ENCODE data around the gene CORO1C.
"Not testable (repeated sequence)": the region's sequence is repeated elsewhere in the genome, so short reads cannot be mapped to it uniquely, and the experiment has no call there.

The CORO1C gene

GRCh38 chr12:108665608-108666202 is 65.6 kb downstream of the CORO1C start:
- Histone ChIP-seq H3K9me3 (ENCODE audit: insufficient read depth, low read length, severe bottlenecking) (no peaks in the 10 kb centered on the region), H3K4me3 (ENCODE audit: low read depth in 1 of 2, low read length in 2 of 2) (no peak overlapping the region), H3K9ac (ENCODE audit: low read depth, low read length) (no peak overlapping the region), H4K20me1 (ENCODE audit: insufficient read depth, low read length) (0 out of 2 replicates have a peak, but pooled peaks cover 3% of the 10 kb centered on the region), H3K4me1 (ENCODE audit: insufficient read depth, low read length) (peaks cover 13% of the 10 kb centered on the region), H3K27ac (ENCODE audit: low read length) (peak overlapping the region; percentile 32; the same call in 1 of the 2 replicates), H3K36me3 (ENCODE audit: insufficient read depth, low read length) (peaks cover 14% of the 10 kb centered on the region), H3K4me2 (ENCODE audit: insufficient read depth, low read length) (no peak overlapping the region), H2AFZ (ENCODE audit: low read depth, low read length) (no peak overlapping the region), H3K79me2 (ENCODE audit: insufficient read depth, low read length) (peaks cover 25% of the 10 kb centered on the region), H3K27me3 (ENCODE audit: insufficient read depth, low read length, poor library complexity) (no peaks in the 10 kb centered on the region)
- DNase-seq = no peak
- TF ChIP-seq CTCF (IDR thresholded peaks at IDR 0.05; ENCODE audit: borderline replicate concordance, extremely low read depth, low read length, poor library complexity, severe bottlenecking) = no peak
- TF ChIP-seq EZH2 (IDR thresholded peaks at IDR 0.05; ENCODE audit: borderline replicate concordance, low read depth, low read length, severe bottlenecking) = no peak
- ATAC-seq (ENCODE audit: insufficient read depth, low read depth) = no peak

GRCh38 chr12:108664338-108665258 is 66.7 kb downstream of the CORO1C start:
- H3K79me2 ChIP-seq (ENCODE audit: insufficient read depth, low read length) = peaks cover 20% of the 10 kb centered on the region
- TF ChIP-seq EZH2 (IDR thresholded peaks at IDR 0.05; ENCODE audit: borderline replicate concordance, low read depth, low read length, severe bottlenecking) (no peak), CTCF (IDR thresholded peaks at IDR 0.05; ENCODE audit: borderline replicate concordance, extremely low read depth, low read length, poor library complexity, severe bottlenecking) (peak; percentile 97)
- H4K20me1 ChIP-seq (ENCODE audit: insufficient read depth, low read length) = no peaks in the 10 kb centered on the region
- H3K4me2 ChIP-seq (ENCODE audit: insufficient read depth, low read length) = no peak overlapping the region; the same call in 1 of the 2 replicates
- no peak overlapping the region; the same call in 1 of the 2 replicates for H2AFZ ChIP-seq (ENCODE audit: low read depth, low read length)
- DNase-seq = peak; percentile 87
- no peaks in the 10 kb centered on the region for H3K9me3 ChIP-seq (ENCODE audit: insufficient read depth, low read length, severe bottlenecking)
- peak; percentile 100 for ATAC-seq (ENCODE audit: insufficient read depth, low read depth)
- peaks cover 14% of the 10 kb centered on the region for H3K36me3 ChIP-seq (ENCODE audit: insufficient read depth, low read length)
- no peak overlapping the region for H3K4me3 ChIP-seq (ENCODE audit: low read depth in 1 of 2, low read length in 2 of 2)
- no peaks in the 10 kb centered on the region for H3K27me3 ChIP-seq (ENCODE audit: insufficient read depth, low read length, poor library complexity)
- peak overlapping the region; percentile 48 for H3K27ac ChIP-seq (ENCODE audit: low read length)
- H3K4me1 ChIP-seq (ENCODE audit: insufficient read depth, low read length) = peaks cover 13% of the 10 kb centered on the region
- peak overlapping the region; percentile 4; the same call in 1 of the 2 replicates for H3K9ac ChIP-seq (ENCODE audit: low read depth, low read length)

- no peaks in the 10 kb centered on the region for H3K9me3 ChIP-seq (ENCODE audit: insufficient read depth, low read length, severe bottlenecking)
- H3K27me3 ChIP-seq (ENCODE audit: insufficient read depth, low read length, poor library complexity) = no peaks in the 10 kb centered on the region
- H3K4me2 ChIP-seq (ENCODE audit: insufficient read depth, low read length) = no peak overlapping the region
- ATAC-seq (ENCODE audit: insufficient read depth, low read depth) = no peak
- no peak for DNase-seq
- TF ChIP-seq EZH2 (IDR thresholded peaks at IDR 0.05; ENCODE audit: borderline replicate concordance, low read depth, low read length, severe bottlenecking) (no peak), CTCF (IDR thresholded peaks at IDR 0.05; ENCODE audit: borderline replicate concordance, extremely low read depth, low read length, poor library complexity, severe bottlenecking) (no peak)
- H3K4me1 ChIP-seq (ENCODE audit: insufficient read depth, low read length) = peaks cover 13% of the 10 kb centered on the region
- no peaks in the 10 kb centered on the region for H4K20me1 ChIP-seq (ENCODE audit: insufficient read depth, low read length)
- no peak overlapping the region for H3K4me3 ChIP-seq (ENCODE audit: low read depth in 1 of 2, low read length in 2 of 2)
- peaks cover 20% of the 10 kb centered on the region for H3K79me2 ChIP-seq (ENCODE audit: insufficient read depth, low read length)
- peaks cover 21% of the 10 kb centered on the region for H3K36me3 ChIP-seq (ENCODE audit: insufficient read depth, low read length)
- H2AFZ ChIP-seq (ENCODE audit: low read depth, low read length) = no peak overlapping the region
- no peak overlapping the region for H3K27ac ChIP-seq (ENCODE audit: low read length)
- no peak overlapping the region for H3K9ac ChIP-seq (ENCODE audit: low read depth, low read length)
These were observed 67.8 kb downstream of the CORO1C start for GRCh38 chr12:108663324-108664015.

GRCh38 chr12:108658115-108658514 is 73.2 kb downstream of the CORO1C start:
- H2AFZ ChIP-seq (ENCODE audit: low read depth, low read length); H3K4me3 ChIP-seq (ENCODE audit: low read depth in 1 of 2, low read length in 2 of 2); H3K9ac ChIP-seq (ENCODE audit: low read depth, low read length); H3K9me3 ChIP-seq (ENCODE audit: insufficient read depth, low read length, severe bottlenecking); DNase-seq; ATAC-seq (ENCODE audit: insufficient read depth, low read depth); H4K20me1 ChIP-seq (ENCODE audit: insufficient read depth, low read length); H3K27ac ChIP-seq (ENCODE audit: low read length); H3K27me3 ChIP-seq (ENCODE audit: insufficient read depth, low read length, poor library complexity); H3K79me2 ChIP-seq (ENCODE audit: insufficient read depth, low read length); H3K4me1 ChIP-seq (ENCODE audit: insufficient read depth, low read length); H3K4me2 ChIP-seq (ENCODE audit: insufficient read depth, low read length): not testable (repeated sequence)
- peaks cover 46% of the 10 kb centered on the region for H3K36me3 ChIP-seq (ENCODE audit: insufficient read depth, low read length)

Data from DND-41 (cell line).